CD4-positive, alpha-beta T cell treated with Interleukin-17A for 1 hour (primary cell): ENCODE data around the gene ADAMTS14.
"Not testable (repeated sequence)": the region's sequence is repeated elsewhere in the genome, so short reads cannot be mapped to it uniquely, and the experiment has no call there.

ENCODE experiments used
- DNase-seq: peaks from one replicate; pipeline ENCODE4 v3.0.0-alpha.2; 2020

The ADAMTS14 gene

DNA sequence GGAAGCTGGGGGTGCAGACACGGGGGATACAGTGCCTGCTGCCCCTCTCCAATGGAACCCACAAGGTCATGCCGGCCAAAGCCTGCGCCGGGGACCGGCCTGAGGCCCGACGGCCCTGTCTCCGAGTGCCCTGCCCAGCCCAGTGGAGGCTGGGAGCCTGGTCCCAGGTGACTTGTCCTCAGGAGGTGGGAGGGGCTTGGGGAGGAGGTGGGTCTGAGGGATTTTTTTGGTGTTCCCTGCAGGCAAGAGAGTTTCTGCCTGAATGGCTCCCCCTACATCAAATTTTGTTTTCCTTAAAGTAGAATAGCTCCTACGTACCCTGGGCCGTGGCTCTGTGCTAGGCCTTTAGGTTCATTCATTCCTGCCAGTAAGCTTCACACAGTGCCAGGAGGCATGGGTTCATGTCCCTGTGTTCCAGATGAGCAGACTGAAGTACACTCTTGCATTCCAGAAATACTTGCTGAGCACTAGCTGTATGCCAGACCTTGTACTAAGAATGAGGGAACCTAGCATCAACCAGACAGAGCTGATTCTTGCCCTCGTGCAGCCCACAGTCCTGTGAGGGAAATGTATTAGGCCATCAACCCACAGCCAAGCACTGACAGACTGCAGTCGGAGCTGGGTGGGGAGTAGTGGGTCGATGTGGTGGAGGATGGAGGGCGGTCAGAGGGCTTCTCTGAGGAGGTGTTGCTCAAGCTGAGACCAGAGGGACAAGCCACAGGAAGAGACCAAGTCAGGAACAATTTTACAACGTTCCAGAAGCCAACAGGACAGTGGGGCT lies 81.7 kb downstream of the ADAMTS14 start:
- no peak for DNase-seq

GRCh38 chr10:70756700-70757360 lies 84.5 kb downstream of the ADAMTS14 start:
- no peak for DNase-seq

DNA sequence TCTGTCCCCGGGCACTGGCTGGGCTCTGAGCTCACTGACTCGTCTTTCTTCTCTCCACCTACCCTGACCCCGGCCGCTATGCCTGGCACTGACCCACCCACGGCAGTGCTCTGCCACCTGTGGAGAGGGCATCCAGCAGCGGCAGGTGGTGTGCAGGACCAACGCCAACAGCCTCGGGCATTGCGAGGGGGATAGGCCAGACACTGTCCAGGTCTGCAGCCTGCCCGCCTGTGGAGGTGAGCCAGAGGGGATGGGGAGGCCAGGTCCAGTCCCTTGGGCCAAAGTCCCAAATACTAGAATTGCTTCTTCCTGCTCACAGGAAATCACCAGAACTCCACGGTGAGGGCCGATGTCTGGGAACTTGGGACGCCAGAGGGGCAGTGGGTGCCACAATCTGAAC lies 85.5 kb downstream of the ADAMTS14 start:
- no peak for DNase-seq

DNA sequence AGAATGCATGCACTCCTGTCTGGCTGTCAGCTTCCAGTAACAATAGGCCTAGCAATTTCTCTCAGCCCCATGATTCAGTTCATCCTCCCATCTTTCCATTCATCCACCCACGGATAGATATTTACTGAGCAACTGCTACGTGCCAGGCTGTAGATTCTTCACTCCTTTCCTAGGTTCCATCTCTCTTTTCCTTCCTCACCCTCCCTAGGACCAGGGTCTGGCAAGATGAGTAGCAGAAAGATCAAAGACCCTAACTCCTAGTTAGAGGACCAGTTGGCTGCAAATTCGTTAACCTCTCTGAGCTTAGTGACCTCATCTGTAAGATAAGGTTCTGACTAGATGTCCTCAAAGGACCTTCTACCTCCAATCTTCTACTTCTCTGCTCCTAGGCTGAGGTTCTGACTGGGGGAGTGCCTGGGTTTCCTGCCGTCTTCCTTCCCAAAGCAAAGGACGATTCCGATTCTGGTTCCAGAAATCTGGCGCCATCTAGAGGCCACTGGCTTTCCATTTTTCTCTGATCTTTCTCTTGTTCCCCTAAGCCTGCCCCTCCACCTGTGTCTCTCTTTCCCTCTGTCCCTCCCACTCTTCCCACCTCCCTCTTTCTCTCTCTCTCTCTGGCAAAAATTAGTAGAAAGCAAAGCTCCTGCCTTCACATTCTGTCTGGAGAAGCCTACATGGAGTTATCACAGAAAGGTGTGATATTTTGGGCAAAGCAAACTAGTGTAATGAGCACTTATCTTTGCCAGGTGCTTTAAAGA lies 86.6 kb downstream of the ADAMTS14 start:
- DNase-seq: peak; percentile 72

GRCh38 chr10:70759781-70760180 lies 87.5 kb downstream of the ADAMTS14 start:
- no peak for DNase-seq

- no peak for DNase-seq
Observed at GRCh38 chr10:70760271-70760787, 88.0 kb downstream of the ADAMTS14 start.

GRCh38 chr10:70761031-70761601 lies 88.8 kb downstream of the ADAMTS14 start:
- no peak for DNase-seq

GRCh38 chr10:70761727-70762350 lies 89.5 kb downstream of the ADAMTS14 start:
- DNase-seq: no peak

GRCh38 chr10:70762441-70763175 lies 90.3 kb downstream of the ADAMTS14 start:
- no peak for DNase-seq

DNA sequence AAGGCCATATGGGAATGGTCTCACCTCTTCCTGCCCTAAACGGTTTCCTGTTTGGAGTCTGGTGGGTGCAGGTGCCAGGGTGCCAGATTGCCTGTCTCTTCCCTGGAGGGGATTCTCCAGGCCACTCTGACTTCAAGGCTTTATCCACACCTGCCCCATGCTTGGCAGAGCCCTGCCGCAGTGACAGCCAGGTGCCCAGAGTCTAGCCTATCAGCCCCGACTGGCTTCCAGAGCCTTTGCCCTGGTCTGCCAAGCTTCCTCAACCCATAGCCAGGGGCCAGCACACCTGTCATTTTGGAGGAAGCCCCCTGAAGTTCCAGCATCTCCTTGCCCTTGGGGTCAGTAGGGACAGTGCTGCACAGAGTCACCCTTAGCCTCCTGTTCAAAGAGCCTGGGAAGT lies 91.3 kb downstream of the ADAMTS14 start:
- no peak for DNase-seq

DNA sequence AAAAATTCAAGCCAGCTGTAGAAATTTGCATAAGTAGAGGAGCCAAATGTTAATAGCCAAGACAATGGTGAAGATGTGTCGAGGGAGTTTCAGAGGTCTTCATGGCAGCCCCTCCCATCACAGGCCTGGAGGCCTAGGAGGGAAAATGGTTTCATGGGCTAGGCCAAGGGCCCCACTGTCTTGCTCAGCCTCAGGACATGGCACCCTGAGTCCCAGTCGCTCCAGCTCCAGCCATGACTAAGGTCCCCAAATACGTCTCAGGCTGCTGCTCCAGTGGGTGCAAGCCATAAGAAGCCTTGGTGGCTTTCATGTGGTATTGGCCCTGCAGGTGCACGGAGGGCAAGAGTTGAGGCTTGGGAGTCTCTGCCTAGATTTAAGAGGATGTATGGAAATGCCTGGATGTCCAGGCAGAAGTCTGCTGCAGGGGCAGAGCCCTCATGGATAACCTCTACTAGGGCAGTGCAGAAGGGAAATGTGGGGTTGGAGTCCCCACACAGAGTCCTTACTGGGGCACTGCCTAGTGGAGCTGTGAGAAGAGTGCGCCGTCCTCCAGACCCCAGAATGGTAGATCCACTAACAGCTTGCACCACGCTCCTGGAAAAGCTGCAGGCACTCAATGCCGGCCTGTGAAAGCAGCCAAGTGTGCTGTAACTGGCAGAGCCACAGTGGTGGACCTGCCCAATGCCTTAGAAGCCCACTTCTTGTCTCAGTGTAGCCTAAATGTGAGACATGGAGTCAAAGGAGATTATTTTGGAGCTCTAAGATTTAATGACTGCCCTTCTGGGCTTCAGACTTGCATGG lies 93.7 kb downstream of the ADAMTS14 start:
- DNase-seq: no peak

DNA sequence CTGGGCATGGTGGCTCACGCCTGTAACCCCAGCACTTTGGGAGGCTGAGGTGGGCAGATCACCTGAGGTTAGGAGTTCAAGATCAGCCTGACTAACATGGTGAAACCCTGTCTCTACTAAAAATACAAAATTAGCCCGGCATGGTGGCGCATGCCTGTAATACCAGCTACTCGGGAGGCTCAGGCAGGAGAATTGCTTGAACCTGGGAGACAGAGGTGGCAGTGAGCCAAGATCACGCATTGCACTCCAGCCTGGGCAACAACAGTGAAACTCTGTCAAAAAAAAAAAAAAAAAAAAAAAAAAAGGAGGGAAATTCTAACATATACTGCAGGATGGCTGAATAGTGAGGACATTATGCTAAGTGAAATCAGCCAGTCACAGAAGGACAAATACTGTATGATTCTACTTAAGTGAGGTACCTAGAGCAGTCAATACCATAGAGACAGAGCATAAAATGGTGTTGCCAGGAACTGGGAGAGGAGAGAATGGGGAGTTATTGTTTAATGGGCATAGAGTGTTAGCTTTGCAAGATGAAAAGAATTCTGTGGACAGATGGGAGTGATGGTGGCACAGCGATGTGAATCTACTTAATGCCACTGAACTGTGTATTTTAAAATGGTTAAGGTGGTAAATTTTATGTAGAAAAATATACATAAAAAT lies 95.8 kb downstream of the ADAMTS14 start:
- DNase-seq: not testable (repeated sequence)

- no peak for DNase-seq
Observed at GRCh38 chr10:70769121-70769520, 96.8 kb downstream of the ADAMTS14 start.

- DNase-seq: no peak
Observed at GRCh38 chr10:70770001-70770400, 97.7 kb downstream of the ADAMTS14 start.

DNA sequence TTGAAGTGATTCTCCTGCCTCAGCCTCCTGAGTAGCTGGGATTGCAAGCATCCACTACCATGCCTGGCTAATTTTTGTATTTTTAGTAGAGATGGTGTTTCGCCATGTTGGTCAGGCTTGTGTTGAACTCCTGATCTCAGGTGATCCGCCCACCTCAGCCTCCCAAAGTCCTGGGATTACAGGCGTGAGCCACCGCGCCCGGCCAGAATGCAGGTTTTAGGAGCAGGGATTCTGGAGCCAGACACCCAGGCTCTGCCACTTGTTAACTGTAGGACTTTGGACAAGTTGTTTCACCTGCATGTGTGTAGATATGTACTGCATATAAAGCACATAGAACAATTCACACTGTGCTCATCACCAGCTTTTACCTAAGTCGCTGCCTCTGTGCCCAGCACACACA lies 98.2 kb downstream of the ADAMTS14 start:
- DNase-seq: not testable (repeated sequence)

GRCh38 chr10:70771311-70772194 lies 99.2 kb downstream of the ADAMTS14 start:
- DNase-seq: no peak

DNA sequence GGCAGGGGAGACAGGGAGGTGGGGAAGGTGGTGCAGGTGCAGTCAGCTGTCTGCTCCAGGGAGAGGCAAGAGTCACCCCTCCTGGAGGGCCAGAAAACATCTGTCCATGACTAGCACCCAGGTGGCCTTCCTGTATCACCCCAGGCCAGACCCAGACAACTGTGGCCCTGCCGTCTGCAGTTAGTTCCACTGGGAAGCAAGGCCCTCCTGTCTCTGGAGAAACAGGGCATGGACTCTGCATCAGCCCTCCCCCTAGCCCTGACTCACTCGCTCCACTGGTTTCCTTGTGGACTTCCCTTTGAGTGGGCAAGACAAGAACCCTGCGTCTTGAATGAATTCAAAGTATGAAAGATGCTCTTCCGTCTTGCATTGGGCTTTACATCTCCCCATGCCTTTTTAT lies 100.3 kb downstream of the ADAMTS14 start:
- no peak for DNase-seq

DNA sequence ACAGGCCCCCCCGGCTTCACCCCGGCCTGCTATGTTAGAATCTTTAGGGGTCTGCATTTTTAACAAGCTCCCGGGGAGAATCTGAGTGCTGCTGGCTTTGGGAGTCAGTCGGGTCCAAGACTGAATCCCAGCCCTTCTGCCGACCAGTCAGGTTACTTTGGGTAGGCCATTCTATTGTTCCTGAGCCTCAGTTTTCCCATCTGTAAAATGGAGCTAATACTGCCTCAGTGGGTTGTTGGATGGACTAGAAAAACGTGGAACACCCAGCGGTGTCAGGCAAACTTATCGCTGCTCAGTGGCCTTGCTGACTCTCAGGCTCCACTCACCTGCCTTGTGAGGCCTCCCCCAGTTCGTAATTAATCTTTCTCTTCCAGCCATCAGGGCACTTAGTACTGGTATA lies 101.2 kb downstream of the ADAMTS14 start:
- no peak for DNase-seq
